NCI-H2081 treated with DMSO at 0.1 percent for 48 hours (cell line): ENCODE data around the gene MERTK.

Source experiments
- DNase-seq: peaks from one replicate; lab custom pipeline; 2025; lab: John Stamatoyannopoulos, UW

MERTK gene

GRCh38 chr2:111978452-111979170 is 80.2 kb downstream of the MERTK start:
- no peak for DNase-seq

DNA sequence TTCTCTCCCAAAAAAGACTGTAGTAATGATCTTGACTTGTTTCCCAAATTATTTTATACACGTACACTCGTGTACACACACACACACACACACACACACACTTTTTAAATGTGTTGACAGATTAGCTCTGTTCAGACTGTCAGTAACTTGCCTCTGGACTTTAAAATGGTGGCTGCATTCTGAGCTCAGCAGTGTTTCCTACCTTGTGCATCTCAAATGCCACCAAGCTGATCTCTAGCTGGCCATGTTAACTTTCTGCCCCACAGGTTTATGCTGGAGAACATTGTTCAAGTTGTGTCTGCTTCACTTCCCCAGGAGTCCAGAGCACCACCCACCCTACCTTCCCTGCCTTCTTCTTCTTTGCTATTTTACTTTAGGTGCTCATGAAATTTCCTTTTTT is 83.3 kb downstream of the MERTK start:
- no peak for DNase-seq

- no peak for DNase-seq
Observed at GRCh38 chr2:111982822-111983221, 84.4 kb downstream of the MERTK start.

DNA sequence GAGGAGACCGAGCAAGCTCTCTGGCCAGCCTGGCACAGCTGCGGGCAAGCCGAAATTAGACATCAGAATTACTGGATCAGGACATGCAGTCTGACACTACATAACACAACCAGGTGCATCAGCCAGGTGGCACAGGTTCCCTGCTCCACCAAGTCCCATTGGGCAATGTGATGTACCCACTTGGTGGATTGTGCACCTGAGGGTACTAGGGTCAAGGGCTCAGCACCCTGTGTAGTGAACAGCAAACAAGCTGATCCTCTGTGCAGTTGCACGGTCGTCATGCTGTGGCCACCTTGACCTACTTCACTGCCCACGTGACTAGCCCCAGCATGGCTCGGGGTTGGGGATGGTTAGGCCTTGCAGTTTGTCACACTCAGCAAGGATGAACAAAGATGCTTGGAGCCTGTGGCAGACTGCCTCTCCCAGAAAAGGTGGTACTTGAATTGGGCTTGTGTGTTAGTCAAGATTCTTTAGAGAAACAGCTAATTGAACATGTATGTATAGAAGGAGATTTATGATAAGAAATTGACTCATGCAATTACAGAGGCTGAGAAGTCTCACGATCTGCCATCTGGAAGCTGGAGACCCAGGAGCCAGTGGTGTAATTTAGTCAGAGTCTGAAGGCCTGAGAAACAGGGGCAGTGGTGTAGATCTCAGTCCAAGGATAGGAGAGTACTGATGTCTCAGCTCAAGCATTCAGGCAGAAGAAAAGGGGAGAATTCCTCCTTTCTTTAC is 85.2 kb downstream of the MERTK start:
- DNase-seq: no peak

DNA sequence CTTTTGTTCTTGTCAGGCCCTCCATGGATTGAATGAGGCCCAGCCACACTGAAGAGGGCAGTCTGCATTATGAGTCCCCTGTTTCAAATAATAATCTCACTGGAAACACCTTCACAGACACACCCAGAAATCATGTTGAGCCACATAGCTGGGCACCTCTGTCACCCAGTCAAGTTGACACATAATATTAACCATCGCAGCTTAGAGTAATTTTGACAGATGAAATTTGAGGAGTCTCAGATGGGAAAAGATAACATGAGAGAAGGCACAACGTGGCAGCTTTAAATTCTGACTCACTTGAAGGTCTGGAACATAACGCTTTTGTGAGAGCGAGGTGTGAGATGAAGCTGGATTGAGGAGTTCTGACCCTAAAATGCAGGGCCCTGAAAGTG is 85.8 kb downstream of the MERTK start:
- DNase-seq: no peak

DNA sequence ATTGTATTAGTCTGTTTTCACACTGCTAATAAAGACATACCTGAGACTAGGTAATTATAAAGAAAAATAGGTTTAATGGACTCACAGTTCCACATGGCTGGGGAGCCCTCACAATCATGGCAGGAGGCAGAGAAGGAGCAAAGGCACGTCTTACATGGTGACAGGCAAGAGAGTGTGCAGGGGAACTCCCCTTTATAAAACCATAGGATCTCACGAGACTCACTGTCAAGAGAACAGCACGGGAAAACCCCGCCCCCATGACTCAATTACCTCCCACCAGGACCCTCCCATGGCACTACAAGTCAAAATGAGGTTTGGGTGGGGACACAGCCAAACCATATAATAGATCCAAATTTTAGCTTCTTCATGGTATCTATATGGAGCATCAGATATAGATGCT is 87.1 kb downstream of the MERTK start:
- DNase-seq: no peak

DNA sequence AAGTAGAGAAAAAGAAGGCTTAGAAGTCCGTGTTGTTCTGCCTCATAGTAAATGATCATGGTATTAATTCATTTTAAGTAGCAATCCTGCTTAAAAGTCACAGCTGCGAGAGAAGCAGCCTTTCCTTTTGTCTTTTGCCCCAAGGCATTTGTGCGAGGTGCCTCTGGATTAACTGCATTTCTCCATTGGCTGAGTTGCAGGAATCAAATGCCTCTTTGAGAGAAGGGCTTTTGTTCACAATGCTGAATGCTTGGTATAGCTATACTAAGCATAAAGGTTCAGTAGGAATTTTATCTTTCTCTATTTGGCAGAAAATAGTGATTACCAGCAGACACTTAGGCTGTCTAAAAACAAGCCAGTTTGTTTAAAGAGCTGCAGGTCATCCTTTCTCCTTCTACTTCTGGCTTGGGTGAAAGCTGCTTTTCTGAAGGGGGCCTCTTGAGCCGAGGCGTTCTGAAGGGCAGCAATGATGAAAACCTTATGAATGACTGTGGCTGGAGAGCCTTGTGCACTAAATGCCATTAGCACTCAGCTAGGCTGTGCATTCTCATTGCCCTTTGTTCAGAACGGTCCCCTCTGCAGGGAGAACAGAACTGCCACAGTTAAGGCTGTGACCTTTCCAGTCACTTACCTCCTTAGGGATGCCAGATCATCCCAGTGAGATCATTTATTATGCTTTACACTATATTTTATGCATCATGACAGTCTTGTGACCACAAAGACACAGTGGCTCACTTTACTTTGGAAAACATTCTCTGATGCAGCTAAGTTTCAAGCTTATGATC is 87.9 kb downstream of the MERTK start:
- DNase-seq: no peak

- no peak for DNase-seq
Observed at GRCh38 chr2:111990375-111990774, 92.0 kb downstream of the MERTK start.

DNA sequence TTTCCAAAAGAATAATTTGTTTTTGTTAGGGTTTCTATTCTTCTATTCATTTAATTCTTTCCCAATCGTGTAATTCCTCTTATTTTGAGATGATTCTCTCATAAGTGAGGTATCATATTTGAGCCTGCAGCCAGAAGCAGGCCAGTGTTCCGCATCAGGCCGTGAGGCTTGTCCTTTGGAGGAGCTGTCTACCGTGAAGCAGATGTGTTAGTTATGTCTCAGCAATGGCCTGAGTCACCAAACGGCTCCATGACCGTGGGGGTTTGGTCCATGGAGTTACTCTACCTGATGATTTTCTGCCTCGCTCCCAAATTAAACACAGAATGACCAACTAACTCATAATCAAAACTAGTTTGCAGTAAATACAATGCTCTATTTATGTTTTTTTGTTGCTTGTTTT is 92.4 kb downstream of the MERTK start:
- no peak for DNase-seq

DNA sequence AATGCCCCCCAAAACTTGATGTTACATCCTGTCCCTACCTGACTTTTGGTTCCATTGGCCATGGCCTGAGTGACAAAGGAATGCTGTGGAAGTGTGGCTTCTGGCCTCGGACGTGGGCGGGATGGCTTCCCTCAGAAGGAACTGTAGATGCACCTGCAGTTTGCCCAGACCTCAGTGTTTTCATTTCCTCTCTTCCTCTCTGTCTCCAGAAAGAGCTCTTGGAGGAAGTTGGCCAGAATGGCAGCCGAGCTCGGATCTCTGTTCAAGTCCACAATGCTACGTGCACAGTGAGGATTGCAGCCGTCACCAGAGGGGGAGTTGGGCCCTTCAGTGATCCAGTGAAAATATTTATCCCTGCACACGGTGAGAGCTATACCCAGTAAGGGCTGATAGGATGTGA is 95.6 kb downstream of the MERTK start:
- DNase-seq: no peak

DNA sequence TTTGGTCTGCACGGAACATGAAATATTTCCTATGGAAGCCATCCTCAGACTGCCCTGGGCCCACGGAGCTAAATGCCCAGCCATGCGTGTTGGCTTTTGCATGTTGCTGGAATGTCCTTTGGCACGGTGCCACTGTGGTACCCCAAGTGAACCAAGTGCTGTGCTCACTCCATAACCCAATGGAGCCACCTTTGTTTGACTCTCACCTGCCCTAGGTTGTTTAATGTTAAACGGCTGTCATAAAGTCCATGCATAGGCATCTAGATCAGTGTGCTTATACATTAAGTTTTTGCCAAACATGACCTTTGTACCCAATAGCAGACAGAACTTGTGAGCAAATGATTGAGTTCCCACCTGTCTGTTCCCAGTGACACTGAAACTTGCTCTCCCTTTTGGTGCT is 96.7 kb downstream of the MERTK start:
- DNase-seq: no peak

GRCh38 chr2:111999809-112000208 is 101.4 kb downstream of the MERTK start:
- DNase-seq: no peak

DNA sequence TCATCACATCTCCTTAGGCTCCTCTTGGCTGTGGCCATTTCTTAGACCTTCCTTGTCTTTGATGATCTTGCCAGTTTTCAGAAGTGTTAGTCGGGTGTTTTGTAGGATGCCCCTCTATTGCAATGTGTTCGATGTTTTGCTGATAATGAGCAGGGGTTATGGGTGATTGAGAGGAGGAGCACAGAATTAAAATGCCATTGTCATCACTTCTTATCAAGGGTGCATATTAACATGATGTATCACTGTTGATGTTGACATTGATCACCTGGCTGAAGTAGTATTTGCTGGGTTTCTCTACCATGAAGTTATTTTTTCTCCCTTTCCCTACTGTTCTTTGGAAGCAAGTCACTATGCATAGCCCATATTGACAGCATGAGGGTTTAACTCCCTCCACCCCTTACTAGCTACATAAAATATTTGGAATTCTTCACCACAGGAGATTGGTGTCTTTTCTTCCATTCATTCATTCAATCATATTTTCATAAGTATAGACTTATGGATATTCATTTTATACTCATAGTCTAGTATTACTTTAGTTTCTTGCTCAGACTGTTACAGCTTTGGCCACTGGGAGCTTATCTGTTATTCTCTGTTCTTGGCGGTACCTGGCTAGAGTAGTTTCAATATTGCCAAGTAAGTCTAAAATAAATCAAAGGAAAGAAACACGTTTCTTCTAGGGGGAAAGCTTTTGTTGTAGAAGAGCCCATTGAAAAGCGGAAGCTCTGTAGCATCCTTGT is 102.2 kb downstream of the MERTK start:
- DNase-seq: no peak

DNA sequence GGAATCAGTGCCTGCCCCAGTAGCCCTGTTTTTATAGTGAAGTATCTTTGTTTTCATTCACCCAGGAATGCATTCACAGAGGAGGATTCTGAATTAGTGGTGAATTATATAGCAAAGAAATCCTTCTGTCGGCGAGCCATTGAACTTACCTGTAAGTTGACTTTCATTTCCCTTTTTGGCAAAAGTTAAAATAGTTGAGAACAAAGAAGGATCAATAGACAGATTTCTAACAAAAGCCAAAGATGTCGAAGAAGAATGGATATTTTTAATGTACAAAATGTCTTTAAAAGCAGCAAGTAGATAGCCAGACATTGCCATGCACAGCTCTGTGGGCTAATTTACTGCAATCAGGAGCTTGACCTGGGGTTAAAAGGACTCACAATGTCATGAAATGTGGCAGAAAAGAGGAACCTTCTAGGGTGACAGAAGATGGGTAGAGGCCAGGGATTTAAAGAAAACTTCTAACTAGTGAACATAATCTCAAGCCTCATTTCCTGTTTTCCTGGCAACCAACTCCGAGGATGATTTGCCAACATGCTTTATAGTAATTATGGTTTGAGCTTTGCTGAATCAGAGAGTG is 102.8 kb downstream of the MERTK start:
- no peak for DNase-seq

- no peak for DNase-seq
Observed at GRCh38 chr2:112001942-112002341, 103.5 kb downstream of the MERTK start.

DNA sequence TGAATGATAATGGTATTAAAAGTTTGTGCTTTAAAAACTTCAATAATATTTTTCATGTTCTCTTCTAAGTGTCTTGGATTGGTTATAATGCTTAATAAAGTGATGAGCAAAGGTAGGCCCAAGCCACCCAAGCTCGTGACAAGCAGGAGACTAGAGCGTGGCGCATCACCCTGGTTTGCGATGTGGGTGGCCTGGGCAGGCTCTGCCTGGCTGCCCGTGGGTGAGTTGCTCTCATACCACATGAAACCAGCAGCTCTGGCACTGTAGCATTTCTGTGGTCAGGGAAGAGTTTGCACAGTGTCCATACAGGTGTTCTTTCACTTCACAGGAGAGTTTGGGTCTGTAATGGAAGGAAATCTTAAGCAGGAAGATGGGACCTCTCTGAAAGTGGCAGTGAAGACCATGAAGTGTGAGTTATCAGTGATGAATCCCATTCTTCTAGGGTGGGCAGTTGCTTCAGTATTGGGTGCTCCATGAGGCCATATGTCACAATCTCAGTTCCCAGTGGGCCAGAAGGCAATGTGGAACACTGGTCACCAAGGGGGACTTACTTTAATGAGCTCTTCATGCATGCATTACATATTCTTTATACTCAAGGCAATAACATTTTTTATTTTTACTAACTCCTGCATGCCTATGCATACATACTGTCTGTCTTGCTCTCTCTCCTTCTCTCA is 105.3 kb downstream of the MERTK start:
- no peak for DNase-seq

GRCh38 chr2:112004253-112004645 is 105.8 kb downstream of the MERTK start:
- no peak for DNase-seq

DNA sequence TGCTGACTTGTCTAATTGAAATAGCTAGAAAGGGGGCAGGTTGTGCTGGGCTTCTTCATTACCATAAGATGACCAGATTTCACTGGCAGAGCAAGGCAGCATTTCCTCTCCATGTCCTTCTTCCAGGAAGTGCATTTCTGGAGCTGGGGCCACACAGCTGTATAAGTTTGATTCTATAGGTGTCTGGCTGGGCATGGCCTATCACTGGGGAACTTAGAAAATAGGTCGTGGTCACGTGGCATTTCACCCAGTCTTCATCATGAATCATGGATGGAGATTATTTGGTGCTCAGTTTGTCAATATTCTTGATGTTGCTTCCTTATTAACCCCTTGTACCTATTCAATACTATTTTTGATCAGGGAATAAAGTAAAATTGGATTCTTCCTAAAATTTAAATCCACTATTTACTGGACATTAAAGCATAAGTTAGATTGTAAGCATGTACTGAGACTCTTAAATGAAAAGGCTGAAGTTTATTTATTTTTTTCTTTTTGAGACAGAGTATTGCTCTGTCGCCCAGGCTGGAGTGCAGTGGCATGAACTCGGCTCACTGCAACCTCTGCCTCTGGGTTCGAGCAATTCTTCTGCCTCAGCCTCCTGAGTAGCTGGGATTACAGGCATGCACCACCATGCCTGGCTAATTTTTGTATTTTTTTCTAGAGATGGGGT is 107.1 kb downstream of the MERTK start:
- DNase-seq: no peak

GRCh38 chr2:112006076-112006410 is 107.6 kb downstream of the MERTK start:
- DNase-seq: no peak

GRCh38 chr2:112007493-112007892 is 109.1 kb downstream of the MERTK start:
- DNase-seq: no peak

GRCh38 chr2:112008910-112009485 is 110.6 kb downstream of the MERTK start:
- DNase-seq: no peak
